SK-N-SH (cell line): Measurements from ENCODE around the gene F5. TPM values are rescaled to one million over a fixed set of nuclear protein-coding genes. Genes with fewer than 3 reads are reported as not detected.

ENCODE experiments used
- CTCF ChIA-PET: fragments of 300-600, 350-600 bp; formaldehyde crosslinking; extraction: SDS; loops from one replicate; lab custom pipeline; 2021; lab: Yijun Ruan, JAX
- POLR2A ChIA-PET: fragments of 350-600 bp; sonication (Branson Sonifier 250); formaldehyde crosslinking; extraction: SDS; loops from one replicate; lab custom pipeline; 2020; ENCODE audit warnings: antibody characterized with exemption, inconsistent platforms; lab: Yijun Ruan, JAX
- DNase-seq: peaks from one replicate; pipeline ENCODE4 v3.0.0; 2012
- H2AFZ ChIP-seq: fragments of 200-600 bp; sonication (generic); 2 replicates; pipeline ENCODE4 v1.8.1; 2016; ENCODE audit warnings: antibody characterized with exemption, mild to moderate bottlenecking, low read depth
- H3F3A ChIP-seq: fragments of 200-600 bp; sonication (generic); replicated peaks from 2 replicates; pipeline ENCODE3; 2016; ENCODE audit warnings: antibody characterized with exemption, mild to moderate bottlenecking; ENCODE audit not compliant: insufficient read depth
- H3K27ac ChIP-seq, 2 experiments: fragments of 200-500 bp in 1 of 2; fragments of 200-600 bp in 1 of 2; sonication (Bioruptor generic) in 1 of 2; sonication (generic), shearing (Covaris generic) in 1 of 2; 2 replicates each; pipeline versions ENCODE4 v1.5.1 to v1.6.1; 2014 to 2016; ENCODE audit warnings: low read depth in 2 of 2, inconsistent platforms in 1 of 2, low read length in 1 of 2, mild to moderate bottlenecking in 1 of 2, mixed read lengths in 1 of 2
- H3K27me3 ChIP-seq: fragments of 200-600 bp; sonication (generic), shearing (Covaris generic); 2 replicates; pipeline ENCODE4 v1.6.1; 2016; ENCODE audit warnings: mixed run types; ENCODE audit not compliant: insufficient read depth
- H3K36me3 ChIP-seq, 2 experiments: fragments of 200-500 bp in 1 of 2; fragments of 200-600 bp in 1 of 2; sonication (Bioruptor generic) in 1 of 2; sonication (generic) in 1 of 2; replicated peaks in 1 of 2; 2 replicates each; pipeline versions ENCODE3 to v1.5.1; 2014 to 2016; ENCODE audit warnings: low read length in 1 of 2, mild to moderate bottlenecking in 1 of 2; ENCODE audit not compliant: insufficient read depth in 2 of 2, control insufficient read depth in 1 of 2
- H3K4me1 ChIP-seq, 2 experiments: fragments of 200-500 bp in 1 of 2; fragments of 200-600 bp in 1 of 2; sonication (Bioruptor generic) in 1 of 2; sonication (generic), shearing (Covaris generic) in 1 of 2; 2 replicates each; pipeline versions ENCODE4 v1.5.1 to v1.6.1; 2014 to 2016; ENCODE audit warnings: low read depth in 1 of 2, low read length in 1 of 2, mixed run types in 1 of 2; ENCODE audit not compliant: insufficient read depth in 2 of 2, control insufficient read depth in 1 of 2
- H3K4me2 ChIP-seq: fragments of 200-600 bp; sonication (generic), shearing (Covaris generic); 2 replicates; pipeline ENCODE4 v1.6.1; 2017; ENCODE audit warnings: mixed run types
- H3K4me3 ChIP-seq, 2 experiments: fragments of 200-500 bp in 1 of 2; fragments of 200-600 bp in 1 of 2; sonication (Bioruptor generic) in 1 of 2; sonication (generic), shearing (Covaris generic) in 1 of 2; 2 replicates each; pipeline versions ENCODE4 v1.5.1 to v1.8.1; 2014 to 2016; ENCODE audit warnings: low read depth in 2 of 2, inconsistent platforms in 1 of 2, low read length in 1 of 2, mild to moderate bottlenecking in 1 of 2, mixed read lengths in 1 of 2, moderate library complexity in 1 of 2
- H3K79me2 ChIP-seq: fragments of 200-600 bp; sonication (generic); 2 replicates; pipeline ENCODE4 v1.8.1; 2017; ENCODE audit warnings: mild to moderate bottlenecking; ENCODE audit not compliant: insufficient read depth
- H3K9ac ChIP-seq: fragments of 200-600 bp; sonication (generic); 2 replicates; pipeline ENCODE4 v1.6.1; 2017; ENCODE audit warnings: mixed run types
- H3K9me2 ChIP-seq: fragments of 200-600 bp; sonication (generic); 2 replicates; pipeline ENCODE4 v1.6.1; 2017; ENCODE audit warnings: mixed run types
- H3K9me3 ChIP-seq: fragments of 200-600 bp; sonication (generic); 2 replicates; pipeline ENCODE4 v1.6.1; 2017; ENCODE audit warnings: mixed run types, mild to moderate bottlenecking, moderate library complexity
- H4K20me1 ChIP-seq: fragments of 200-600 bp; sonication (generic); 2 replicates; pipeline ENCODE4 v1.6.1; 2017; ENCODE audit warnings: mild to moderate bottlenecking, mixed run types; ENCODE audit not compliant: insufficient read depth
- CHD2 ChIP-seq: fragments of 150-350 bp; IDR thresholded peaks from 2 replicates; pipeline ENCODE4 v1.6.1; 2018; ENCODE audit warnings: low read length; ENCODE audit not compliant: partially characterized antibody
- ELF1 ChIP-seq: IDR thresholded peaks from 2 replicates; pipeline ENCODE4 v1.4.0; 2012
- EZH2phosphoT487 ChIP-seq: fragments of 200-600 bp; sonication (generic); IDR thresholded peaks from 2 replicates; pipeline ENCODE4 v1.6.1; 2017; ENCODE audit warnings: low read depth, mixed run types, mild to moderate bottlenecking, antibody characterized with exemption, moderate library complexity, borderline replicate concordance
- FOSL2 ChIP-seq: IDR thresholded peaks from 2 replicates; pipeline ENCODE4 v1.4.0; 2012; ENCODE audit warnings: low read depth, mild to moderate bottlenecking, moderate library complexity, borderline replicate concordance
- FOXM1 ChIP-seq: IDR thresholded peaks from 2 replicates; pipeline ENCODE4 v1.4.0; 2012; ENCODE audit warnings: low read depth, mild to moderate bottlenecking
- GABPA ChIP-seq: IDR thresholded peaks from 2 replicates; pipeline ENCODE4 v1.4.0; 2012; ENCODE audit warnings: low read depth, mild to moderate bottlenecking
- JUND ChIP-seq: IDR thresholded peaks from 2 replicates; pipeline ENCODE4 v1.4.0; 2012
- MEF2A ChIP-seq: IDR thresholded peaks from 2 replicates; pipeline ENCODE4 v1.4.0; 2012; ENCODE audit warnings: low read depth, borderline replicate concordance
- NFIC ChIP-seq: IDR thresholded peaks from 2 replicates; pipeline ENCODE4 v1.4.0; 2012; ENCODE audit warnings: borderline replicate concordance
- POLR2AphosphoS5 ChIP-seq: IDR thresholded peaks from 2 replicates; pipeline ENCODE4 v1.6.1; 2012; ENCODE audit warnings: low read depth, low read length
- RFX5 ChIP-seq: IDR thresholded peaks from 2 replicates; pipeline ENCODE4 v1.6.1; 2012; ENCODE audit warnings: mild to moderate bottlenecking, improper control_type of control experiment, low read length
- RXRA ChIP-seq: IDR thresholded peaks from 2 replicates; pipeline ENCODE4 v1.4.0; 2012; ENCODE audit warnings: low read depth, mild to moderate bottlenecking, borderline replicate concordance
- SMC3 ChIP-seq: IDR thresholded peaks from 2 replicates; pipeline ENCODE4 v1.6.1; 2012; ENCODE audit warnings: low read depth, low read length, improper control_type of control experiment
- TAF1 ChIP-seq: IDR thresholded peaks from 2 replicates; pipeline ENCODE4 v1.6.1; 2012; ENCODE audit warnings: low read depth, mild to moderate bottlenecking, low read length, moderate library complexity, borderline replicate concordance
- YY1 ChIP-seq: IDR thresholded peaks from 2 replicates; pipeline ENCODE4 v1.4.0; 2012; ENCODE audit warnings: low read depth, mild to moderate bottlenecking
- WGBS: methylation state at CpG from one replicate; pipeline ENCODE4 v1.1.6; 2017; ENCODE audit warnings: low lambda C conversion rate; 5-methylcytosine and 5-hydroxymethylcytosine counted together
- polyA plus RNA-seq, 3 experiments: library from polyadenylated mRNA; depleted of rRNA; stranded (reverse); fragments of >200 nt; gene quantifications; 2 replicates each; pipeline ENCODE4 v1.2.3, GENCODE V29; 2012
- TF ChIP-seq, protein P1 (sequence below): fragments of 150-350 bp; IDR thresholded peaks from 2 replicates; pipeline ENCODE4 v1.6.1; 2017; ENCODE audit warnings: antibody characterized with exemption, low read length, low read depth, borderline replicate concordance

Gene F5
- polyA plus RNA-seq, 1 of the 3 experiments (the other 2 are of a cell fraction), result under 0.01 TPM

DNA sequence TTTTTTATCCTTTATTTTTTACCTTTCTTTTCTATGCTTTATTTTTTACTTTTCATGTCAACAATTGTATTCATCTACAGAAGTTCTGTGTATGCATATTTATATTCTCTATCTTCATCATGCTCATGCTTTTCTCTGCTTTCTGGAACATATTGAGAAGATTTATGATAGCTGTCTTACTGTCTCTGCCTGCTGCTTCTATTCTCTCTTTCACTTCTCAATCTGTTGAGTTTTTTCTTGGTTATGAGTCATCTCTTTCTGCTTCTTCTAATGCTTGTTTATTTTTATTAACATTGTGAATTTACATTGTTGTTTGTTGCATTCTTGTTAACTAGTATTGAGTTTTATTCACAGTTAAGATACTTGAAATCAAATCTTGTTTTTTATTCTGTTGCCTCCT is 22.6 kb downstream of the F5 start:
- H2AFZ ChIP-seq, result no peak overlapping the region
- TF ChIP-seq NFIC (no peak), TAF1 (no peak), RXRA (no peak)
- no peak for DNase-seq
- H3K4me3 ChIP-seq, result no peak overlapping the region
- H3K4me2 ChIP-seq, result no peak overlapping the region
- CTCF ChIA-PET, result no interaction called here
- no peaks in the 10 kb centered on the region for H3K79me2 ChIP-seq
- H3K9me3 ChIP-seq, result no peaks in the 10 kb centered on the region
- POLR2A ChIA-PET, result no interaction called here
- no peak overlapping the region for H3K27ac ChIP-seq
- H3K27me3 ChIP-seq, result peaks cover 6% of the 10 kb centered on the region; the same call in 1 of the 2 replicates
- H3K4me1 ChIP-seq, result no peaks in the 10 kb centered on the region; a peak in 1 of 4 replicates
- H3F3A ChIP-seq, result no peaks in the 10 kb centered on the region
- no peak overlapping the region for H3K9ac ChIP-seq
- no peaks in the 10 kb centered on the region for H4K20me1 ChIP-seq
- H3K9me2 ChIP-seq, result no peaks in the 10 kb centered on the region
- no peaks in the 10 kb centered on the region for H3K36me3 ChIP-seq

DNA sequence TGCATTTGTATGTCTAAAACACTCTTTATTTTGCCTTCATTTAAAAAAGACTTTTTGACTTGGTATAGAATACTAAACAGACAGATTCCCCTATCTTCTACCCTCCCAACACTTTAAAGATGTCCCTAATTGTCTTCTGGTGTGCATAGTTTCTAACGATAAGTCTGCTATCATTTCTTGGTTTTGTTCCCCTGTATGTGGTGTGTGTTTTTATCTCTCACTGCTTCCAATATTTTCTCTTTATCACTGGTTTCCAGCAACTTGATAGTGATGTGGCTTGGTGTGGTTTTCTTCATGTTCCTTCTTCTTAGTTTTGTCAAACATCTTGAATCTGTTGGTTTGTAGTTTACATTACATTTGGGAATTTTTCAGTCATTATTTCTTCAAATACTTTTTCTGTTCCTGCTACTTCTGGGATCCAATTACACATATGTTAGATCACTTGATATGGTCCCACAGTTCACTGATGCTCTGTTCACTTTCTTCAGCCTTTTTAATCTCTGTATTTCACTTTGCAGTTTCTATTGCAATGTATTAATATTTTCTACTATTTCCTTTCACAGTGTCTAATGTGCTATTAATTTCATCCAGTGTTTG is 23.2 kb downstream of the F5 start:
- H3K79me2 ChIP-seq, result no peaks in the 10 kb centered on the region
- no peaks in the 10 kb centered on the region for H3K36me3 ChIP-seq
- no peaks in the 10 kb centered on the region for H3K9me3 ChIP-seq
- no peaks in the 10 kb centered on the region for H4K20me1 ChIP-seq
- no peak overlapping the region for H3K4me2 ChIP-seq
- TF ChIP-seq POLR2AphosphoS5, result no peak
- no peak for TF ChIP-seq FOXM1
- TF ChIP-seq GABPA, result no peak
- no peak for TF ChIP-seq ELF1
- no peak for TF ChIP-seq MEF2A
- no peak overlapping the region for H2AFZ ChIP-seq
- no peak for DNase-seq
- H3K27me3 ChIP-seq, result peaks cover 6% of the 10 kb centered on the region; the same call in 1 of the 2 replicates
- H3K9ac ChIP-seq, result no peak overlapping the region
- H3K4me1 ChIP-seq, result no peaks in the 10 kb centered on the region; a peak in 1 of 4 replicates
- H3K4me3 ChIP-seq, result no peak overlapping the region
- H3F3A ChIP-seq, result no peaks in the 10 kb centered on the region
- H3K27ac ChIP-seq, result no peak overlapping the region
- POLR2A ChIA-PET, result no interaction called here
- 14% methylated on average over 1 of the region's 1 CpG for WGBS
- H3K9me2 ChIP-seq, result no peaks in the 10 kb centered on the region
- CTCF ChIA-PET, result no interaction called here

DNA sequence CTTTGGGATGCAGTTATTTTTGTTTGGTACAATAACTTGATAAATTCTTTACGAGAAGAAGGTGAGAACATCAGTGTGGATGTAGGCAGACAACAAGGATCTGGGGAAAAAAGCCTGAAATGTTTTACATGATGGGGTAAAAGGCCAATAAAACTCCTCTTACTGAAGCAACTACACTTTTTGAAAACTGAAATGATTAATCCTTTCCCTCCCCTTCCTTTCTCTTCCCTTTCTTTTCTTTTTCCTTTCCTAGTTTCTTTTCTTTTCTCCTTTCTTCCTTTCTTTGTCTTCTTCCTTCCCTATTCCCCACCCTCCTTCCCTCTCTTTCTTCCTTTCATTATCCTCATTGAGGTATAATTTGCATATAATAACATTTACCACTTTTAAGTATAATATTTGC is 24.6 kb downstream of the F5 start:
- H3K27ac ChIP-seq, result no peak overlapping the region
- no peak for DNase-seq
- ChIA-PET CTCF (no interaction called here), POLR2A (no interaction called here)
- no peaks in the 10 kb centered on the region for H3K9me2 ChIP-seq
- no peaks in the 10 kb centered on the region for H3K9me3 ChIP-seq
- peaks cover 6% of the 10 kb centered on the region; the same call in 1 of the 2 replicates for H3K27me3 ChIP-seq
- H3K4me3 ChIP-seq, result no peak overlapping the region
- no peaks in the 10 kb centered on the region for H3K79me2 ChIP-seq
- H3K9ac ChIP-seq, result no peak overlapping the region
- H2AFZ ChIP-seq, result no peak overlapping the region
- H3K36me3 ChIP-seq, result no peaks in the 10 kb centered on the region
- TF ChIP-seq CHD2, result no peak
- TF ChIP-seq SMC3, result no peak
- no peak for TF ChIP-seq YY1
- TF ChIP-seq GABPA, result no peak
- TF ChIP-seq MEF2A, result no peak
- no peak for TF ChIP-seq EZH2phosphoT487
- TF ChIP-seq POLR2AphosphoS5, result no peak
- no peak for TF ChIP-seq RXRA
- no peak for TF ChIP-seq FOSL2
- TF ChIP-seq, protein P1, sequence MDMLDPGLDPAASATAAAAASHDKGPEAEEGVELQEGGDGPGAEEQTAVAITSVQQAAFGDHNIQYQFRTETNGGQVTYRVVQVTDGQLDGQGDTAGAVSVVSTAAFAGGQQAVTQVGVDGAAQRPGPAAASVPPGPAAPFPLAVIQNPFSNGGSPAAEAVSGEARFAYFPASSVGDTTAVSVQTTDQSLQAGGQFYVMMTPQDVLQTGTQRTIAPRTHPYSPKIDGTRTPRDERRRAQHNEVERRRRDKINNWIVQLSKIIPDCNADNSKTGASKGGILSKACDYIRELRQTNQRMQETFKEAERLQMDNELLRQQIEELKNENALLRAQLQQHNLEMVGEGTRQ, result no peak
- TF ChIP-seq JUND, result no peak
- TF ChIP-seq RFX5, result no peak
- 0% methylated on average over 1 of the region's 1 CpG for WGBS
- H3K4me1 ChIP-seq, result no peaks in the 10 kb centered on the region; a peak in 1 of 4 replicates
- H3K4me2 ChIP-seq, result no peak overlapping the region
- no peaks in the 10 kb centered on the region for H4K20me1 ChIP-seq
- H3F3A ChIP-seq, result no peaks in the 10 kb centered on the region
